ENCODE data around the gene ZP1. TPM values are rescaled to one million over a fixed set of nuclear protein-coding genes. Genes with fewer than 3 reads are reported as not detected.

Gene ZP1
- total RNA-seq, 4 donors from 2014 or later: not detected

DNA sequence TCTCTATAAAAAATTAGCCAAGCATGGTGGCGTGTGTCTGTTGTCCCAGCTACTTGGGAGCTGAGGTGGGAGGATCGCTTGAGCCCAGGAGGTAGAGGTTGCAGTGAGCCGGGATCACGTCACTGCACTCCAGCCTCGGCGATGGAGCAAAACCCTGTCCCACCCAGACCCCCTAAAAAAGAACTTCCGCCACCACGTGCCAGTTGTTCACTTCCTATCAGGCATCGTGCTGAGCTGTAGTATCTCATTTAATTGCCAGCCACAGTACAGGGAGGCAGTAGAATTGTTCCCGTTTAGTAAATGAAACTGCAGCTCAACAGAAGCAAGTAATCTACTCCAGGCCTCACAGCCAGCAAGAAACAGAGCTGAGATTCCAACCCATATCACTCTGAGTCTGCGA is 53.9 kb downstream of the ZP1 start:
- Histone ChIP-seq H3K9me3 (no peaks in the 10 kb centered on the region), H3K27ac (no peak overlapping the region), H3K36me3 (peaks cover 31 to 42% (median 32%) of the 10 kb centered on the region in 3 donors), H3K27me3 (peaks cover 0 to 19% (median 0%) of the 10 kb centered on the region in 4 donors), H3K4me1 (peaks cover 53 to 80% (median 54%) of the 10 kb centered on the region in 3 donors), H3K4me3 (no peak overlapping the region)
- TF ChIP-seq CTCF (IDR thresholded peaks at IDR 0.05) (no peak), POLR2A (IDR thresholded peaks at IDR 0.05) (no peak)
- intact Hi-C loops (cut with DNase I): no loop called here
- 91% methylated on average over 11 of the region's 11 CpGs for WGBS, 2 donors
- DNase-seq: no peak

DNA sequence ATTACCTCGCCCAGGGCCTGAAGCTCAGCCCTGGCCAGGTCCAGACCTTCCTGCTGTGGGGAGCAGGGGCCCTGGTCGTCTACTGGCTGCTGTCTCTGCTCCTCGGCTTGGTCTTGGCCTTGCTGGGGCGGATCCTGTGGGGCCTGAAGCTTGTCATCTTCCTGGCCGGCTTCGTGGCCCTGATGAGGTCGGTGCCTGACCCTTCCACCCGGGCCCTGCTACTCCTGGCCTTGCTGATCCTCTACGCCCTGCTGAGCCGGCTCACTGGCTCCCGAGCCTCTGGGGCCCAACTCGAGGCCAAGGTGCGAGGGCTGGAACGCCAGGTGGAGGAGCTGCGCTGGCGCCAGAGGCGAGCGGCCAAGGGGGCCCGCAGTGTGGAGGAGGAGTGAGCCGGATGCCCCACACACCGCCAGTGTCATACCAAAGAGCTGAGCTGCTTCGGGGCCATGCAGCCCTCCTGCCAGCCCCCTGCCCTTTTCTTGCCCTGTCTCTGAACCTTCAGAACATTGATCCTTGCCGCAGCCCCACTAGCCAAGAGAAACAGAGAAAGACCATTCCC is 54.5 kb downstream of the ZP1 start:
- DNase-seq: no peak
- no peak overlapping the region for H3K4me3 ChIP-seq

DNA sequence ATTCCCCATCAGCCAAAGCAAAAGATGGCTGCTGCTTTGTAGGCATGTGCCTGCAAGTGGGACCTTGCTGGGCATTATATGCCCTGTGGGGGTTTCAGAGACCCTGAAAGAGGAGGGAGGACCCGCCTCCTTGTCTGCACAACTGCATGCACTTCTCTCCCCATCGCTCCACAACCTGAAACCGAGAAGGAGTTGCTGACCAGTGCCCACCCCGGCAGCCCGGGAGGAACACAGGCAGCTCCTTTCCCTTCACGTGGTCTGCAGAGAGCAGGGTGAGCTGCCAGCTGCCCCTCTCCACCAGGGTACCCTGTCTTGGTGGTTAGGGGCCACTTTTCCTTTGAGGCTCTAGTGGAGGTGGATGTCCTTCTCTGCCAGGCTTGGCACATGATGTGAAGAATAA is 55.6 kb downstream of the ZP1 start:
- peaks cover 0 to 30% (median 0%) of the 10 kb centered on the region in 4 donors for H3K27me3 ChIP-seq
- no peak for DNase-seq
- H3K36me3 ChIP-seq: peaks cover 31 to 42% (median 32%) of the 10 kb centered on the region in 3 donors
- no peak overlapping the region for H3K27ac ChIP-seq
- no peaks in the 10 kb centered on the region for H3K9me3 ChIP-seq
- H3K4me3 ChIP-seq: no peak overlapping the region
- WGBS, 2 donors: 75 to 90% methylated on average over 2 of the region's 6 CpGs
- peaks cover 39 to 77% (median 48%) of the 10 kb centered on the region in 3 donors for H3K4me1 ChIP-seq
- intact Hi-C loops (cut with DNase I): no loop called here
- TF ChIP-seq CTCF (IDR thresholded peaks at IDR 0.05) (no peak), POLR2A (IDR thresholded peaks at IDR 0.05) (no peak)

More for the DNA sequence above, 54.5 kb downstream of the ZP1 start:
- Histone ChIP-seq H3K27ac (no peak overlapping the region), H3K9me3 (no peaks in the 10 kb centered on the region), H3K36me3 (peaks cover 31 to 42% (median 32%) of the 10 kb centered on the region in 3 donors), H3K4me1 (peaks cover 48 to 77% (median 48%) of the 10 kb centered on the region in 3 donors), H3K27me3 (peaks cover 0 to 24% (median 0%) of the 10 kb centered on the region in 4 donors)
- intact Hi-C loops (cut with DNase I): no loop called here
- WGBS, 2 donors: 74 to 87% methylated on average over 3 to 5 of the region's 23 CpGs
- no peak for TF ChIP-seq POLR2A (IDR thresholded peaks at IDR 0.05)
- TF ChIP-seq CTCF (IDR thresholded peaks at IDR 0.05): no peak

DNA sequence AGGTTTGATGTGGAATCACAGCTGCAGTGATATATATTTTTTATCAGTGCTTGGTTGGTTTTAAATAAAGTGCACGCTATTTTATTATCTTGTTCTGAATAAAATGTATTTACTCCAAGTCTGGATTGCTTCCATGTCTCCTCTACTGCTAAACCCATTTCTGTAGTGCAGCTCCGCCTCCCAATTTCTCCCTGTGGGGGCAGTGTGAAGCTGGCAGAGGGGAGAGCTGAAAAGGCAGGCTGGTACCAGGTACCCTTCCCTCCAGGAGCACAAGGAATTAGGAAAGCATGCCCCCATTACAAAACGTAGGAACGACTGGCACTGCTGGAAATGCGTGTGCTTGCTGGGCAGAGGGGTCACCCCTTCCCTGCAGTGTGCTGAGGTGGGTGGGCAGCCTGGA is 56.0 kb downstream of the ZP1 start:
- peaks cover 0 to 30% (median 0%) of the 10 kb centered on the region in 4 donors for H3K27me3 ChIP-seq
- H3K4me3 ChIP-seq: no peak overlapping the region
- H3K27ac ChIP-seq: no peak overlapping the region
- no peak for DNase-seq
- peaks cover 31 to 44% (median 32%) of the 10 kb centered on the region in 3 donors for H3K36me3 ChIP-seq
- WGBS, 2 donors: 70 to 74% methylated on average over 3 to 4 of the region's 5 CpGs
- H3K4me1 ChIP-seq: peaks cover 36 to 77% (median 44%) of the 10 kb centered on the region in 3 donors
- intact Hi-C loops (cut with DNase I): no loop called here
- TF ChIP-seq CTCF (IDR thresholded peaks at IDR 0.05) (no peak), POLR2A (IDR thresholded peaks at IDR 0.05) (no peak)
- H3K9me3 ChIP-seq: no peaks in the 10 kb centered on the region

GRCh38 chr11:60923800-60924109 is 56.4 kb downstream of the ZP1 start:
- H3K27ac ChIP-seq: peak overlapping the region in 2 of 4 donors; percentile 40 to 59
- H3K4me1 ChIP-seq: peaks cover 32 to 73% (median 40%) of the 10 kb centered on the region in 3 donors
- peaks cover 0 to 30% (median 0%) of the 10 kb centered on the region in 4 donors for H3K27me3 ChIP-seq
- intact Hi-C loops (cut with DNase I): no loop called here
- H3K4me3 ChIP-seq: peak overlapping the region in 3 of 4 donors; percentile 57 to 81 (median 68)
- no peaks in the 10 kb centered on the region for H3K9me3 ChIP-seq
- TF ChIP-seq CTCF (IDR thresholded peaks at IDR 0.05) (no peak), POLR2A (IDR thresholded peaks at IDR 0.05) (no peak)
- DNase-seq: no peak
- H3K36me3 ChIP-seq: peaks cover 31 to 48% (median 32%) of the 10 kb centered on the region in 3 donors
- WGBS, 2 donors: 71 to 80% methylated on average over 1 of the region's 6 CpGs
